ENCODE data around the gene ZNF365.

- no peak for TF ChIP-seq ZFP3 (CRISPR knock-in tag; IDR thresholded peaks at IDR 0.05)
- no peak for TF ChIP-seq PPARA (CRISPR knock-in tag; IDR thresholded peaks at IDR 0.05; ENCODE audit: borderline replicate concordance)
- no peak for TF ChIP-seq ISL1 (CRISPR knock-in tag; IDR thresholded peaks at IDR 0.05)
- no peak for TF ChIP-seq ARNTL (CRISPR knock-in tag; IDR thresholded peaks at IDR 0.05; ENCODE audit: borderline replicate concordance, low read depth)
- no peak for TF ChIP-seq SNAI2 (CRISPR knock-in tag; IDR thresholded peaks at IDR 0.05)
- TF ChIP-seq TCF4 (CRISPR knock-in tag; IDR thresholded peaks at IDR 0.05; ENCODE audit: borderline replicate concordance): no peak
Observed at GRCh38 chr10:62341419-62341818, 32.8 kb upstream of the ZNF365 start.
